Measurements from ENCODE around the gene NRXN3. TPM values are rescaled to one million over a fixed set of nuclear protein-coding genes. Genes with fewer than 3 reads are reported as not detected.

Gene NRXN3
- total and polyA plus RNA-seq, 8 donors, result 0.29 to 41.1 (median 9.1) TPM

GRCh38 chr14:78319406-78319805 lies 149.2 kb downstream of the NRXN3 start:
- DNase-seq, result no peak
- 49 to 92% (median 70%) methylated on average over 2 of the region's 2 CpGs for WGBS, 5 donors
- TF ChIP-seq POLR2A (IDR thresholded peaks at IDR 0.05) (no peak), POLR2AphosphoS5 (IDR thresholded peaks at IDR 0.05) (no peak), EP300 (IDR thresholded peaks at IDR 0.05) (no peak)
- TF ChIP-seq, protein P1, sequence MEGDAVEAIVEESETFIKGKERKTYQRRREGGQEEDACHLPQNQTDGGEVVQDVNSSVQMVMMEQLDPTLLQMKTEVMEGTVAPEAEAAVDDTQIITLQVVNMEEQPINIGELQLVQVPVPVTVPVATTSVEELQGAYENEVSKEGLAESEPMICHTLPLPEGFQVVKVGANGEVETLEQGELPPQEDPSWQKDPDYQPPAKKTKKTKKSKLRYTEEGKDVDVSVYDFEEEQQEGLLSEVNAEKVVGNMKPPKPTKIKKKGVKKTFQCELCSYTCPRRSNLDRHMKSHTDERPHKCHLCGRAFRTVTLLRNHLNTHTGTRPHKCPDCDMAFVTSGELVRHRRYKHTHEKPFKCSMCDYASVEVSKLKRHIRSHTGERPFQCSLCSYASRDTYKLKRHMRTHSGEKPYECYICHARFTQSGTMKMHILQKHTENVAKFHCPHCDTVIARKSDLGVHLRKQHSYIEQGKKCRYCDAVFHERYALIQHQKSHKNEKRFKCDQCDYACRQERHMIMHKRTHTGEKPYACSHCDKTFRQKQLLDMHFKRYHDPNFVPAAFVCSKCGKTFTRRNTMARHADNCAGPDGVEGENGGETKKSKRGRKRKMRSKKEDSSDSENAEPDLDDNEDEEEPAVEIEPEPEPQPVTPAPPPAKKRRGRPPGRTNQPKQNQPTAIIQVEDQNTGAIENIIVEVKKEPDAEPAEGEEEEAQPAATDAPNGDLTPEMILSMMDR (IDR thresholded peaks at IDR 0.05), result no peak
- intact Hi-C loops (cut with DNase I; ENCODE audit: low total_unique reads), result no loop called here
- H3K9me3 ChIP-seq, result no peaks in the 10 kb centered on the region
- no peaks in the 10 kb centered on the region for H3K4me1 ChIP-seq
- no peaks in the 10 kb centered on the region for H3K36me3 ChIP-seq
- H3K27me3 ChIP-seq, result peaks cover 0 to 13% (median 0%) of the 10 kb centered on the region in 3 donors
- no peak overlapping the region for H3K4me3 ChIP-seq
- H3K27ac ChIP-seq, result no peak overlapping the region

GRCh38 chr14:78319887-78320635 lies 149.9 kb downstream of the NRXN3 start:
- DNase-seq, result no peak
- Histone ChIP-seq H3K27ac (no peak overlapping the region), H3K9me3 (no peaks in the 10 kb centered on the region), H3K27me3 (peaks cover 0 to 13% (median 0%) of the 10 kb centered on the region in 3 donors), H3K4me3 (no peak overlapping the region), H3K4me1 (no peaks in the 10 kb centered on the region), H3K36me3 (no peaks in the 10 kb centered on the region)
- WGBS, 5 donors, result 22 to 37% (median 26%) methylated on average over 12 of the region's 12 CpGs
- intact Hi-C loops (cut with DNase I; ENCODE audit: low total_unique reads), result no loop called here
- TF ChIP-seq POLR2A (IDR thresholded peaks at IDR 0.05) (no peak), EP300 (IDR thresholded peaks at IDR 0.05) (no peak), POLR2AphosphoS5 (IDR thresholded peaks at IDR 0.05) (no peak)
- TF ChIP-seq, protein P1 (IDR thresholded peaks at IDR 0.05), result no peak

- intact Hi-C loops (cut with DNase I; ENCODE audit: low total_unique reads), result no loop called here
- TF ChIP-seq POLR2AphosphoS5 (IDR thresholded peaks at IDR 0.05) (no peak), POLR2A (IDR thresholded peaks at IDR 0.05) (no peak), EP300 (IDR thresholded peaks at IDR 0.05) (no peak)
- TF ChIP-seq, protein P1 (IDR thresholded peaks at IDR 0.05), result no peak
- no peaks in the 10 kb centered on the region for H3K36me3 ChIP-seq
- H3K4me3 ChIP-seq, result no peak overlapping the region
- DNase-seq, result no peak
- peaks cover 0 to 7% (median 0%) of the 10 kb centered on the region in 3 donors for H3K27me3 ChIP-seq
- H3K4me1 ChIP-seq, result no peaks in the 10 kb centered on the region
- H3K9me3 ChIP-seq, result no peaks in the 10 kb centered on the region
- 85 to 95% (median 91%) methylated on average over 1 of the region's 1 CpG for WGBS, 5 donors
- H3K27ac ChIP-seq, result no peak overlapping the region
Observed at GRCh38 chr14:78324353-78324752, 154.2 kb downstream of the NRXN3 start.

DNA sequence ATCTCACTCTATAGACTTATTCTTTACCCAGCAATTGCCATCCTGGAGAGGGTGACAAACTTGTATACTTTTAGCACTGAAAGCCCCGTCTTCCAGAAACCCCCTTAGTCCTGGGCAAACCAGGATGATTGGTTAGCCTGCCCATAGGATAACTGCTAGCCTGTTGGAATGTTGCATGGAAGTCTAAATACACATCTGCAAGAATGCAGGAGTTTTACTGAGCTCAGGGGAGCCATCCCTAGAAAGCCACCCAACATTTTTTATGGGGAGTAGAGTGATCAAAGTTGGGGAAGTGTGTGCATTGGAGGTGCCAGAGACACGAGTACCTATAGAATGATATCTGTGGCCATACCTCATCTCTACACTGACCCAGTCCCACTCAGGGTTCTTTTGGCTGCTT lies 155.7 kb downstream of the NRXN3 start:
- 44 to 69% (median 51%) methylated on average over 2 of the region's 2 CpGs for WGBS, 5 donors
- no peaks in the 10 kb centered on the region for H3K9me3 ChIP-seq
- H3K4me3 ChIP-seq, result no peak overlapping the region
- H3K27me3 ChIP-seq, result peaks cover 0 to 5% (median 0%) of the 10 kb centered on the region in 3 donors
- TF ChIP-seq POLR2A (IDR thresholded peaks at IDR 0.05), result no peak
- TF ChIP-seq POLR2AphosphoS5 (IDR thresholded peaks at IDR 0.05), result no peak
- TF ChIP-seq, protein P1 (IDR thresholded peaks at IDR 0.05), result no peak
- no peak for TF ChIP-seq EP300 (IDR thresholded peaks at IDR 0.05)
- no peak overlapping the region for H3K27ac ChIP-seq
- no peak for DNase-seq
- H3K4me1 ChIP-seq, result no peaks in the 10 kb centered on the region
- intact Hi-C loops (cut with DNase I; ENCODE audit: low total_unique reads), result no loop called here
- H3K36me3 ChIP-seq, result no peaks in the 10 kb centered on the region

Data from stomach (tissue), 9 donors.